Adipocyte (in vitro differentiated cells): ENCODE measurements around the gene TBATA.
A peak's percentile ranks its signal among the peaks of the same experiment; 100 is the strongest.

Source experiments
- DNase-seq: peaks from one replicate; pipeline ENCODE4 v3.0.0-alpha.2; 2015; ENCODE audit warnings: low read depth
- H3K27me3 ChIP-seq: replicated peaks from 2 replicates; pipeline ENCODE4 v1.7.0; 2013; ENCODE audit warnings: mild to moderate bottlenecking, low read length, moderate library complexity; ENCODE audit not compliant: control insufficient read depth, insufficient read depth
- H3K36me3 ChIP-seq: 2 replicates; pipeline ENCODE4 v1.7.0; 2013; ENCODE audit warnings: low read length, mild to moderate bottlenecking, moderate library complexity; ENCODE audit not compliant: control insufficient read depth, insufficient read depth, severe bottlenecking
- H3K4me1 ChIP-seq: 2 replicates; pipeline ENCODE4 v1.7.0; 2013; ENCODE audit warnings: mild to moderate bottlenecking, low read length, moderate library complexity; ENCODE audit not compliant: control insufficient read depth, insufficient read depth
- H3K4me3 ChIP-seq: 2 replicates; pipeline ENCODE4 v1.7.0; 2013; ENCODE audit warnings: mild to moderate bottlenecking, low read length, moderate library complexity
- H3K9ac ChIP-seq: 2 replicates; pipeline ENCODE4 v1.7.0; 2013; ENCODE audit warnings: mild to moderate bottlenecking, low read length, moderate library complexity
- H3K9me3 ChIP-seq: 2 replicates; pipeline ENCODE4 v1.7.0; 2013; ENCODE audit warnings: mild to moderate bottlenecking, low read length, moderate library complexity; ENCODE audit not compliant: control insufficient read depth

TBATA gene

GRCh38 chr10:70784471-70784870 is 706 bp downstream of the TBATA start:
- no peak overlapping the region for H3K4me3 ChIP-seq
- no peaks in the 10 kb centered on the region for H3K36me3 ChIP-seq
- H3K9me3 ChIP-seq, result no peaks in the 10 kb centered on the region
- no peak for DNase-seq
- peaks cover 12% of the 10 kb centered on the region for H3K27me3 ChIP-seq
- peaks cover 17% of the 10 kb centered on the region for H3K4me1 ChIP-seq
- no peak overlapping the region for H3K9ac ChIP-seq

GRCh38 chr10:70784016-70784415 is 1.2 kb downstream of the TBATA start:
- peaks cover 21% of the 10 kb centered on the region for H3K4me1 ChIP-seq
- no peaks in the 10 kb centered on the region for H3K36me3 ChIP-seq
- H3K27me3 ChIP-seq, result peaks cover 12% of the 10 kb centered on the region
- H3K4me3 ChIP-seq, result no peak overlapping the region
- DNase-seq, result no peak
- no peaks in the 10 kb centered on the region for H3K9me3 ChIP-seq
- H3K9ac ChIP-seq, result no peak overlapping the region

- no peaks in the 10 kb centered on the region for H3K9me3 ChIP-seq
- no peaks in the 10 kb centered on the region for H3K36me3 ChIP-seq
- no peak overlapping the region for H3K4me3 ChIP-seq
- H3K27me3 ChIP-seq, result peaks cover 15% of the 10 kb centered on the region
- no peak overlapping the region for H3K9ac ChIP-seq
- DNase-seq, result no peak
- H3K4me1 ChIP-seq, result peaks cover 24% of the 10 kb centered on the region
These were observed 2.2 kb downstream of the TBATA start for GRCh38 chr10:70782746-70783680.

DNA sequence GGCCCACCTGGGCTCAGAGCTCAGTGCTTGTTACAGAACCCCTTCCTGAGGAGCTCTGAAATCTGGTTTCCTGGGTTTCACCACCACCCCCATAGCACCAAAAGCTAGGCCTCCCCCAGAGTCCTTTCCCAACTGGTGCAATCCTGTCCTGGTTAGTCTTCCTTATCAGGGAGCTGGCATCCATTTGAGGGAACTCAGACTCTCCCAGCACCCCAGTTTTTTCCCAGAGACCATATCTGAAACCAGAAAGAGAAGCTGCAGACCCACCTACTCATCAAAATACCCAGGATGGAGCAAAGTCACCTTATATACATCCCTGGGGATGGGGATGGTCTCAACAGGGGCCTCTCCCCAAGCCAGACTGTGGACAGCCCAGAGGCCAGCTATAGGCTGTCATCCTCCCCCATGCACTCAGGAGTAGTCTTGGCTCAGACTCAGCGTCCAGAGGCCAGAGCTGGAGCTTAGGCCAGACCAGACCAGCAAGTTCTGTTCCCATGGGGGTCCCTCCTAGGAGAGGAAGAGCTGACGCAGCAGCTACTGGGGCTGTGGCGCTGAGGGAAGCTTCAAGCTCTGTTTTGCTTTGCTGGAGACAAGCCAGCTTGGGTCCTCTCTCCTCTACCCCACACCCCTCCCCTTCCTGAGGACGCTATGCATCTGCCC is 3.0 kb downstream of the TBATA start:
- H3K36me3 ChIP-seq, result no peaks in the 10 kb centered on the region
- no peak overlapping the region for H3K4me3 ChIP-seq
- H3K9ac ChIP-seq, result no peak overlapping the region
- peaks cover 24% of the 10 kb centered on the region for H3K4me1 ChIP-seq
- no peak for DNase-seq
- H3K27me3 ChIP-seq, result peaks cover 15% of the 10 kb centered on the region
- H3K9me3 ChIP-seq, result no peaks in the 10 kb centered on the region

DNA sequence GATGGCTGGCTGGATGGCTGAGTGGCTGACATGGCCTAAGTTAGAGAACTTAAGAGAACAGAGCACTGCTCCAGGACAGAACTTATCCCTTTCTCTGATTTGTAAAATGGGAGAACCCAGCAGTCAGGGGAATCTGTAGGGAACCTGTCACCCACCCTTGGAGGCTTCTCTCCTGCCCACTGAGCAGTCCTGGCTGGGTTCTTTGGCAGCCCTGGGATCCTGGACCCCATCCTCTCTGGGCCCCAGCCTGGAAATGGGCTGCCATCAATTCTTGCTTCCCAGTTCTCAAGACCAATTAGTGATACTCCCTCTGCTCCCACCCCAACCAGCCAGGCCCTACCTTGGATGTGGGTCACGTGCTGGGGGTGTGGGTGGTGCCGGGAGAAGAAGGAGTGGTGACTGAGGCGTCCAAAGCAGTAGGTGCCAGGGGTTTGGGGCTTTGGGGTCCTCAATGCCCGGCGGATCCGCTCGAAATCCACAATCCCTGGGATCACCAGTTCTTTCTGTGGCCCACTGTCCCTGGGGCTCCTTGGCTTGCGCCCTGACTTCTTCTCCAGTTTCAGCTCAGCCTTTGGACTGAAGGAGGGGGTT is 3.6 kb downstream of the TBATA start:
- Histone ChIP-seq H3K36me3 (no peaks in the 10 kb centered on the region), H3K27me3 (peaks cover 15% of the 10 kb centered on the region), H3K9ac (no peak overlapping the region), H3K4me3 (no peak overlapping the region), H3K4me1 (peaks cover 24% of the 10 kb centered on the region), H3K9me3 (no peaks in the 10 kb centered on the region)
- DNase-seq, result no peak

GRCh38 chr10:70780772-70781171 is 4.4 kb downstream of the TBATA start:
- DNase-seq, result no peak
- Histone ChIP-seq H3K9ac (no peak overlapping the region), H3K9me3 (no peaks in the 10 kb centered on the region), H3K4me1 (peaks cover 24% of the 10 kb centered on the region), H3K27me3 (peaks cover 15% of the 10 kb centered on the region), H3K36me3 (no peaks in the 10 kb centered on the region), H3K4me3 (no peak overlapping the region)

DNA sequence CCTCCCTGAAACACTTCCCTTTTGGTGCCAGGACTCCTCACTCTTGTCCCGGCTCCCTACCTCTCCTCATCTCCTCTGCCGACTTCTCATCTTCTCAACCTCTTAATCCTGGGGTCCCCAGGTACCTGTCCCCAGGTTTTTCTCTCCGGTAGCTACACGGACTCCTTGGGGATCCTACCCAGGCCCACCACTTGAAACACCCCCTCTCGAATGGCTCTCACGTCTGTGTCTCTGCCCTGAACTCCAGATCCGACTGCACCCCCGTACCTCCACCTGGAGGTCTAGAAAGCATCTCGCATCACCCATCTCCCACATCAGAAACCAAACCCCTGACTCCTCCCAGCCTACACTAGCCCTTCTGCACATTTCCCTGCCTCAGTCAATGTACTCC is 4.8 kb downstream of the TBATA start:
- H3K9me3 ChIP-seq, result no peaks in the 10 kb centered on the region
- H3K27me3 ChIP-seq, result peaks cover 15% of the 10 kb centered on the region
- DNase-seq, result no peak

DNA sequence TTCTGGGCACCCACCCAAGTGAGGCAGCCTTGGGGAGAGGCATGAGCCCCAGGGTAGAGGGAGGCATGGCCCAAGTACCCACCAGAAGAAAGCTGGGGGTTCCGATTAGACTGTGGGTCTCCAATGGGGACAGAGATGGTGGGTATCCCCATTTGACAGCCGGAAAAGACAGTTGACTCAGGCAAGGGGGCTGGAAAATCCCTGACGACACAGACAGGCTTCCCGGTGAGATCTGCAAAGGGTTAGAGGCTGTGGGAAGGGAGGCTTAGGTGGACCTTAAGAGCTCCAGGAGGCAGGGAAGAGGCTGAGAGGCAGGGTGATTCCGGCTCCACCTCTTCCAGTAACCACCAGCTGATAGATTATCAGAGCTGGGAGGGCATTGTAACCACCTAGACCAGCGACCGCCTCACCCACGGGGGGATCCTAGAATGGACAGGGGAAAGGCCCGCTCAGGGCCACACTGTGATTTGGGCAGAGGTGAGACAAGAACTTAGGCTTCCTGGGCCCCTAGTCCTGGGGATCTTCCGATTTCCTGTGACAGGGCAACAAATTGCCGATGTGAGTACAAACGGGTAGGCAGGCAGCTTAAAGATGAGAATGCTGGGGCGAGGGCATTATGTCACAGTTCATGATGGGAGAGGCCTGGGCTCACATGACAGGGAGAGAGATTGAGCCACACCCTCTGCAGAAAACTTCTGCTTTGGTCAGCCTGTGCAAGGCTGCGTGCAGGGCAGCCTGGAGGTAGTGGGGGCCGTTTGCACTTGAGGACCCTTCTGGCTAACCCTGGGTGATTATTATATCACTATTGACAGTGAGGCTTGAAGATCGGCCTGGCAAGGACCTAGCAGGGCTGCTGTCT is 5.4 kb downstream of the TBATA start:
- DNase-seq, result no peak

More for the DNA sequence above, 4.8 kb downstream of the TBATA start:
- H3K36me3 ChIP-seq, result no peaks in the 10 kb centered on the region
- H3K4me3 ChIP-seq, result no peak overlapping the region
- H3K9ac ChIP-seq, result no peak overlapping the region
- H3K4me1 ChIP-seq, result peaks cover 24% of the 10 kb centered on the region

DNA sequence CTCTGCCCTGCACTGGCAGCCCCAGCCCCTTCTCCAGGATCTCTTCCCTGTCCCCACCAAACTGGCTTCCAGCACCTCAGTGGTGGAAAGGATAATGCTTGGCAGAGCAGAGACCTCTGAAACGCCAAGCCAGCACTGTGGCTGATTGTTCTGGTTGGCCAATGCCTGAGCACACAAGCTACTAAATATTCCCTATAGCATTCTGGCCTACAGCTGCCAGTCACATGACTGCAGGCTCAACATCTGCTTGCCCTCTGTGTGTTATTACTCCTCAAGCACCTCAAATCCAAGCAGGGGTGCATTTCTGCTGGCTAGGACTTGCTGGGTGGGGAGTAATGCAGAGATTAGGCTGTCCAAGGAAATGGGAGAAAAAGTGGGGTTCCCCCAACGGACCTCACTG is 6.1 kb downstream of the TBATA start:
- no peak for DNase-seq
- H3K36me3 ChIP-seq, result no peaks in the 10 kb centered on the region
- peaks cover 26% of the 10 kb centered on the region for H3K27me3 ChIP-seq
- no peaks in the 10 kb centered on the region for H3K9me3 ChIP-seq
- H3K4me3 ChIP-seq, result no peak overlapping the region
- peaks cover 24% of the 10 kb centered on the region for H3K4me1 ChIP-seq
- H3K9ac ChIP-seq, result no peak overlapping the region

More for the DNA sequence above, 5.4 kb downstream of the TBATA start:
- peaks cover 21% of the 10 kb centered on the region for H3K27me3 ChIP-seq
- no peaks in the 10 kb centered on the region for H3K36me3 ChIP-seq
- no peak overlapping the region for H3K4me3 ChIP-seq
- peak overlapping the region; percentile 21 for H3K9ac ChIP-seq
- peaks cover 24% of the 10 kb centered on the region for H3K4me1 ChIP-seq
- no peaks in the 10 kb centered on the region for H3K9me3 ChIP-seq

DNA sequence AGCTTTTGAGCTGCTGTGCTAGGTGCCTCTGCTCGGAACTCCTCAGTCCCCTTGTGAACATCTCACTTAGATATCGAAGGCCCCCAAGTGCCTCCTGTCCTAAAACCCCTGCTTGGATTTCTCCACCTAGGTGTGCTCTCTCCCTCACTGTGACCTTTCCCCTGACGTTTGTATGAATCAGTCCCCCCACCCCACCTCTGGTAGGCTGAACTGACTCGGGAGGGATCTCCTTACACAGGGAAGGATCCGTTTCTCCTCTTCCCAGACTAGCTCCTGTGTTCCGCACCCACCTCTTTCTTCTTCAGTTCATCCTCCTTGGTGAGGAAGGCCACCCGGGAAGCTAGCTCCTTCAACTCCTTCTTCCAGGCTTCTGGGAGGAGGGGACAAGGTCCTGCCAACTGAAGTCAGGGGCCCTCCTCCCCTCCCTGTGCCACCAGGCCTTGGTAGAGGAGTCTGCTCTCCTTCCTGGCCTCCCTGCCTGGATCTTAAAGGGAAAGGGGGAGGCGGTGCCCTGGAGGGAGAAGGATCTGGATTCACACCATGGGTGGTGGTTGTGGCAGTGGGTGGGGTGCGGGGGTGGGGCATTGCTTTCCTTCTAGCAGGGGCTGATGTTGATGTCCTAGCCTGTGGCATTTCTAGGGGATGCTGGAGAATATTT is 6.8 kb downstream of the TBATA start:
- H3K27me3 ChIP-seq, result peaks cover 20% of the 10 kb centered on the region
- DNase-seq, result no peak
- no peaks in the 10 kb centered on the region for H3K36me3 ChIP-seq
- no peaks in the 10 kb centered on the region for H3K9me3 ChIP-seq
- H3K4me3 ChIP-seq, result no peak overlapping the region
- peaks cover 24% of the 10 kb centered on the region for H3K4me1 ChIP-seq
- no peak overlapping the region for H3K9ac ChIP-seq
